ENCODE data around the gene HSPA12B. TPM values are rescaled to one million over a fixed set of nuclear protein-coding genes. Genes with fewer than 3 reads are reported as not detected.

Gene HSPA12B
- total and polyA plus RNA-seq, 2 of the 13 experiments (the other 11 are each of a cell fraction or from before 2014, with no cell fraction given) = 0.01 TPM; not detected in 1

DNA sequence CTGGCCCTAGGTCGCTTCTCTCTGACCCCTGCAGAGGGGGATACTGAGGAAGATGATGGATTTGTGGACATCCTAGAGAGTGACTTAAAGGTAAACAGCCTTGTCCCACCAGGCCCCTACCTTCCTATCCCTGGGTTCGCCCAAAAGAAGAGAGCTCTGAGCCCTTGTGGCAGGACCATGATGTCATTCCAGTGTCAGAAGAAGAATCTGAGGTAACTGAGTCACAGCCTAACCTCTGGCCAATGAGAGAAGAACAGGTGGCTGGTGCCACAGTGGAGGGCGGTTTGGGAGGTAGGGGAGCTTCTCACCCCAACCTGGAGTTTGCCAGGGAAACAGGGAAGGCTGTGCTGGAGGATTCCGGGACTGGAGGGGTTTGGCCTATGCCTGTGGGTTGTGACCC lies 68.8 kb downstream of the HSPA12B start:
- no peaks in the 10 kb centered on the region for H3K9me3 ChIP-seq (ENCODE audit: low read length)
- no peak overlapping the region for H3K4me3 ChIP-seq (replicated peaks in 1 of 3; ENCODE audit: insufficient read depth in 1 of 3, low read depth in 2 of 3, low read length in 3 of 3)
- DNase-seq (ENCODE audit: low spot score) = no peak
- no peak for ATAC-seq
- H3K36me3 ChIP-seq (replicated peaks in 1 of 2; ENCODE audit: control insufficient read depth in 1 of 2, insufficient read depth in 2 of 2, low read length in 2 of 2) = peaks cover 27 to 48% of the 10 kb centered on the region in 2 experiments
- H4K20me1 ChIP-seq (ENCODE audit: insufficient read depth, low read length) = no peaks in the 10 kb centered on the region
- peaks cover 37% of the 10 kb centered on the region for H3K4me1 ChIP-seq (ENCODE audit: insufficient read depth, low read length)
- H3K27me3 ChIP-seq (ENCODE audit: control insufficient read depth in 1 of 2, insufficient read depth in 2 of 2, low read length in 2 of 2) = no peaks in the 10 kb centered on the region; a peak in 1 of 5 replicates
- TF ChIP-seq SP1 (IDR thresholded peaks at IDR 0.05) = no peak
- TF ChIP-seq SP1 (CRISPR knock-in tag; IDR thresholded peaks at IDR 0.05) = no peak
- peak; percentile 60 for TF ChIP-seq ATF7 (IDR thresholded peaks at IDR 0.05)
- no peak for TF ChIP-seq ATF7 (CRISPR knock-in tag; IDR thresholded peaks at IDR 0.05)
- POLR2A ChIA-PET = interaction anchor here (1.7 to 2.4 kb wide), 2 partner anchors 17 to 19 kb away, joined by 8 to 12 read pairs; partner anchors contain the start of gene AP5S1
- no peak overlapping the region for H3K4me2 ChIP-seq (ENCODE audit: low read depth, low read length)
- no peak for FAIRE-seq
- CTCF ChIA-PET (ENCODE audit: low intra/inter-chr PET ratio, low total read pairs) = no interaction called here
- no peak overlapping the region for H3K27ac ChIP-seq (ENCODE audit: extremely low read length, insufficient read depth, low read length)
- intact Hi-C loops (cut with micrococcal nuclease; ENCODE audit: unreplicated experiment) = no loop called here
- peaks cover 20% of the 10 kb centered on the region for H3K79me2 ChIP-seq (ENCODE audit: insufficient read depth, low read length)
- BruUV-seq (replicated peaks) = no TSS peak
- no peak overlapping the region for H3K9ac ChIP-seq (ENCODE audit: insufficient read depth, low read depth, low read length)
- 88% methylated on average over 4 of the region's 4 CpGs for WGBS (ENCODE audit: low lambda C conversion rate)
- in situ Hi-C loops (cut with HindIII; ENCODE audit: extremely low pct_ligation_motif_present, low pct_unique_long_range_greater_than_20kb) = no loop called here
- no peak overlapping the region for H2AFZ ChIP-seq (ENCODE audit: low read length)

DNA sequence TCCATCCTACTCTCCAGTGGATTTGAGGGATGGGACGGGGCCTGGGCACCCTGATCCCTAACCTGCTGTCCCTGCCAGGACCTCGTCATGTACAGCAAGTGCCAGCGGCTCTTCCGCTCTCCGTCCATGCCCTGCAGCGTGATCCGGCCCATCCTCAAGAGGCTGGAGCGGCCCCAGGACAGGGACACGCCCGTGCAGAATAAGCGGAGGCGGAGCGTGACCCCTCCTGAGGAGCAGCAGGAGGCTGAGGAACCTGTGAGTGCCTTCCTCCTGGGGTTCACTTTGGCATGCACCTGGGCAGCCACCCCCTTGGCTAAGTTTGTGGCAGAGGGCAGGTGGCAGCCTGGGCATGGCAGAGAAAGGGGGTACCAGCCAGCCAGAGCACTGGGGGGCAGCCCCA lies 69.4 kb downstream of the HSPA12B start:
- Histone ChIP-seq H3K36me3 (replicated peaks in 1 of 2; ENCODE audit: control insufficient read depth in 1 of 2, insufficient read depth in 2 of 2, low read length in 2 of 2) (peaks cover 27 to 48% of the 10 kb centered on the region in 2 experiments), H3K27me3 (ENCODE audit: control insufficient read depth in 1 of 2, insufficient read depth in 2 of 2, low read length in 2 of 2) (no peaks in the 10 kb centered on the region), H3K9me3 (ENCODE audit: low read length) (no peaks in the 10 kb centered on the region), H3K27ac (ENCODE audit: extremely low read length, insufficient read depth, low read length) (no peak overlapping the region), H3K9ac (ENCODE audit: insufficient read depth, low read depth, low read length) (no peak overlapping the region), H3K79me2 (ENCODE audit: insufficient read depth, low read length) (peaks cover 16% of the 10 kb centered on the region), H4K20me1 (ENCODE audit: insufficient read depth, low read length) (no peaks in the 10 kb centered on the region), H3K4me1 (ENCODE audit: insufficient read depth, low read length) (peaks cover 41% of the 10 kb centered on the region), H3K4me3 (replicated peaks in 1 of 3; ENCODE audit: insufficient read depth in 1 of 3, low read depth in 2 of 3, low read length in 3 of 3) (no peak overlapping the region), H2AFZ (ENCODE audit: low read length) (no peak overlapping the region), H3K4me2 (ENCODE audit: low read depth, low read length) (no peak overlapping the region)
- ChIA-PET CTCF (ENCODE audit: low intra/inter-chr PET ratio, low total read pairs) (no interaction called here), POLR2A (interaction anchor here (1.7 kb wide), 1 partner anchor 17 kb away, joined by 8 read pairs; no protein-coding TSS in a partner anchor)
- FAIRE-seq (no peak), ATAC-seq (no peak), DNase-seq (ENCODE audit: low spot score) (no peak)
- intact Hi-C loops (cut with micrococcal nuclease; ENCODE audit: unreplicated experiment) (no loop called here), in situ Hi-C loops (cut with HindIII; ENCODE audit: extremely low pct_ligation_motif_present, low pct_unique_long_range_greater_than_20kb) (no loop called here)
- BruUV-seq (replicated peaks) = no TSS peak
- 99% methylated on average over 13 of the region's 13 CpGs for WGBS (ENCODE audit: low lambda C conversion rate)
- TF ChIP-seq, protein P1, sequence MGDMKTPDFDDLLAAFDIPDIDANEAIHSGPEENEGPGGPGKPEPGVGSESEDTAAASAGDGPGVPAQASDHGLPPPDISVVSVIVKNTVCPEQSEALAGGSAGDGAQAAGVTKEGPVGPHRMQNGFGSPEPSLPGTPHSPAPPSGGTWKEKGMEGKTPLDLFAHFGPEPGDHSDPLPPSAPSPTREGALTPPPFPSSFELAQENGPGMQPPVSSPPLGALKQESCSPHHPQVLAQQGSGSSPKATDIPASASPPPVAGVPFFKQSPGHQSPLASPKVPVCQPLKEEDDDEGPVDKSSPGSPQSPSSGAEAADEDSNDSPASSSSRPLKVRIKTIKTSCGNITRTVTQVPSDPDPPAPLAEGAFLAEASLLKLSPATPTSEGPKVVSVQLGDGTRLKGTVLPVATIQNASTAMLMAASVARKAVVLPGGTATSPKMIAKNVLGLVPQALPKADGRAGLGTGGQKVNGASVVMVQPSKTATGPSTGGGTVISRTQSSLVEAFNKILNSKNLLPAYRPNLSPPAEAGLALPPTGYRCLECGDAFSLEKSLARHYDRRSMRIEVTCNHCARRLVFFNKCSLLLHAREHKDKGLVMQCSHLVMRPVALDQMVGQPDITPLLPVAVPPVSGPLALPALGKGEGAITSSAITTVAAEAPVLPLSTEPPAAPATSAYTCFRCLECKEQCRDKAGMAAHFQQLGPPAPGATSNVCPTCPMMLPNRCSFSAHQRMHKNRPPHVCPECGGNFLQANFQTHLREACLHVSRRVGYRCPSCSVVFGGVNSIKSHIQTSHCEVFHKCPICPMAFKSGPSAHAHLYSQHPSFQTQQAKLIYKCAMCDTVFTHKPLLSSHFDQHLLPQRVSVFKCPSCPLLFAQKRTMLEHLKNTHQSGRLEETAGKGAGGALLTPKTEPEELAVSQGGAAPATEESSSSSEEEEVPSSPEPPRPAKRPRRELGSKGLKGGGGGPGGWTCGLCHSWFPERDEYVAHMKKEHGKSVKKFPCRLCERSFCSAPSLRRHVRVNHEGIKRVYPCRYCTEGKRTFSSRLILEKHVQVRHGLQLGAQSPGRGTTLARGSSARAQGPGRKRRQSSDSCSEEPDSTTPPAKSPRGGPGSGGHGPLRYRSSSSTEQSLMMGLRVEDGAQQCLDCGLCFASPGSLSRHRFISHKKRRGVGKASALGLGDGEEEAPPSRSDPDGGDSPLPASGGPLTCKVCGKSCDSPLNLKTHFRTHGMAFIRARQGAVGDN (CRISPR knock-in tag; IDR thresholded peaks at IDR 0.05) = peak; percentile 17; the same call in 1 of the 2 replicates
- TF ChIP-seq ZNF746 (CRISPR knock-in tag; IDR thresholded peaks at IDR 0.05) (no peak), AGO2 (optimal IDR thresholded peaks at IDR 0.05; ENCODE audit: low read depth, low read length) (peak; percentile 53), SMARCC2 (IDR thresholded peaks at IDR 0.05) (no peak), RBFOX2 (IDR thresholded peaks at IDR 0.05; ENCODE audit: low read depth, low read length) (0 out of 2 replicates have a peak, but pooled peaks have one; percentile 33)
- TF ChIP-seq, protein P2, sequence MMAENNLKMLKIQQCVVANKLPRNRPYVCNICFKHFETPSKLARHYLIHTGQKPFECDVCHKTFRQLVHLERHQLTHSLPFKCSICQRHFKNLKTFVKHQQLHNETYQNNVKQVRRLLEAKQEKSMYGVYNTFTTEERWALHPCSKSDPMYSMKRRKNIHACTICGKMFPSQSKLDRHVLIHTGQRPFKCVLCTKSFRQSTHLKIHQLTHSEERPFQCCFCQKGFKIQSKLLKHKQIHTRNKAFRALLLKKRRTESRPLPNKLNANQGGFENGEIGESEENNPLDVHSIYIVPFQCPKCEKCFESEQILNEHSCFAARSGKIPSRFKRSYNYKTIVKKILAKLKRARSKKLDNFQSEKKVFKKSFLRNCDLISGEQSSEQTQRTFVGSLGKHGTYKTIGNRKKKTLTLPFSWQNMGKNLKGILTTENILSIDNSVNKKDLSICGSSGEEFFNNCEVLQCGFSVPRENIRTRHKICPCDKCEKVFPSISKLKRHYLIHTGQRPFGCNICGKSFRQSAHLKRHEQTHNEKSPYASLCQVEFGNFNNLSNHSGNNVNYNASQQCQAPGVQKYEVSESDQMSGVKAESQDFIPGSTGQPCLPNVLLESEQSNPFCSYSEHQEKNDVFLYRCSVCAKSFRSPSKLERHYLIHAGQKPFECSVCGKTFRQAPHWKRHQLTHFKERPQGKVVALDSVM (CRISPR knock-in tag; IDR thresholded peaks at IDR 0.05) = no peak

Data from HepG2 (cell line).